CD4-positive, alpha-beta T cell treated with Interleukin-15 for 1 hour (primary cell): ENCODE data around the gene IKBKG.
"Not testable (repeated sequence)": the region's sequence is repeated elsewhere in the genome, so short reads cannot be mapped to it uniquely, and the experiment has no call there.

Experiments used
- DNase-seq: peaks from one replicate; pipeline ENCODE4 v3.0.0-alpha.2; 2020

IKBKG gene

GRCh38 chrX:154560326-154560725 lies 12.9 kb downstream of the IKBKG start:
- not testable (repeated sequence) for DNase-seq

- not testable (repeated sequence) for DNase-seq
Measured at GRCh38 chrX:154562295-154562694, 14.9 kb downstream of the IKBKG start.

- not testable (repeated sequence) for DNase-seq
Measured at GRCh38 chrX:154570361-154570760, 22.9 kb downstream of the IKBKG start.

GRCh38 chrX:154573061-154573460 lies 25.6 kb downstream of the IKBKG start:
- not testable (repeated sequence) for DNase-seq

- not testable (repeated sequence) for DNase-seq
Measured at GRCh38 chrX:154575076-154575475, 27.7 kb downstream of the IKBKG start.

- DNase-seq: not testable (repeated sequence)
Measured at GRCh38 chrX:154582994-154583393, 35.6 kb downstream of the IKBKG start.

- DNase-seq: not testable (repeated sequence)
Measured at GRCh38 chrX:154584585-154585183, 37.3 kb downstream of the IKBKG start, which contains the start of gene CTAG1A. TSS of gene CTAG1A (plus strand) at chrX:154585133. CDS start at chrX:154585207, 74 bp downstream.

- not testable (repeated sequence) for DNase-seq
Measured at GRCh38 chrX:154590415-154590814, 43.0 kb downstream of the IKBKG start.

- DNase-seq: no peak
Measured at GRCh38 chrX:154592505-154592904, 45.1 kb downstream of the IKBKG start.

GRCh38 chrX:154593201-154593600 lies 45.8 kb downstream of the IKBKG start:
- DNase-seq: no peak

- DNase-seq: no peak
Measured at GRCh38 chrX:154594491-154594890, 47.1 kb downstream of the IKBKG start.

GRCh38 chrX:154595559-154596249 lies 48.3 kb downstream of the IKBKG start:
- DNase-seq: no peak

GRCh38 chrX:154596290-154596929 lies 49.0 kb downstream of the IKBKG start:
- no peak for DNase-seq

GRCh38 chrX:154597221-154597620 lies 49.8 kb downstream of the IKBKG start:
- DNase-seq: no peak

- DNase-seq: no peak
Measured at GRCh38 chrX:154598656-154599055, 51.2 kb downstream of the IKBKG start.

- no peak for DNase-seq
Measured at GRCh38 chrX:154599531-154599930, 52.1 kb downstream of the IKBKG start.

GRCh38 chrX:154600759-154601374 lies 53.4 kb downstream of the IKBKG start:
- DNase-seq: no peak

GRCh38 chrX:154602226-154602625 lies 54.8 kb downstream of the IKBKG start:
- DNase-seq: no peak

GRCh38 chrX:154602766-154603437 lies 55.5 kb downstream of the IKBKG start:
- DNase-seq: no peak

- no peak for DNase-seq
Measured at GRCh38 chrX:154603438-154604430, 56.3 kb downstream of the IKBKG start.

- DNase-seq: no peak
Measured at GRCh38 chrX:154605566-154605965, 58.1 kb downstream of the IKBKG start.

GRCh38 chrX:154607370-154607769 lies 60.0 kb downstream of the IKBKG start:
- no peak for DNase-seq
